ENCODE measurements around the gene OGFR.

Gene OGFR, protein sequence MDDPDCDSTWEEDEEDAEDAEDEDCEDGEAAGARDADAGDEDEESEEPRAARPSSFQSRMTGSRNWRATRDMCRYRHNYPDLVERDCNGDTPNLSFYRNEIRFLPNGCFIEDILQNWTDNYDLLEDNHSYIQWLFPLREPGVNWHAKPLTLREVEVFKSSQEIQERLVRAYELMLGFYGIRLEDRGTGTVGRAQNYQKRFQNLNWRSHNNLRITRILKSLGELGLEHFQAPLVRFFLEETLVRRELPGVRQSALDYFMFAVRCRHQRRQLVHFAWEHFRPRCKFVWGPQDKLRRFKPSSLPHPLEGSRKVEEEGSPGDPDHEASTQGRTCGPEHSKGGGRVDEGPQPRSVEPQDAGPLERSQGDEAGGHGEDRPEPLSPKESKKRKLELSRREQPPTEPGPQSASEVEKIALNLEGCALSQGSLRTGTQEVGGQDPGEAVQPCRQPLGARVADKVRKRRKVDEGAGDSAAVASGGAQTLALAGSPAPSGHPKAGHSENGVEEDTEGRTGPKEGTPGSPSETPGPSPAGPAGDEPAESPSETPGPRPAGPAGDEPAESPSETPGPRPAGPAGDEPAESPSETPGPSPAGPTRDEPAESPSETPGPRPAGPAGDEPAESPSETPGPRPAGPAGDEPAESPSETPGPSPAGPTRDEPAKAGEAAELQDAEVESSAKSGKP

GRCh38 chr20:62804627-62805154, at the start of gene OGFR:
Gene OGFR (plus strand): TSS chr20:62804835. CDS start chr20:62804860, 25 bp downstream.
- peak; percentile 73 to 80 for DNase-seq

DNA sequence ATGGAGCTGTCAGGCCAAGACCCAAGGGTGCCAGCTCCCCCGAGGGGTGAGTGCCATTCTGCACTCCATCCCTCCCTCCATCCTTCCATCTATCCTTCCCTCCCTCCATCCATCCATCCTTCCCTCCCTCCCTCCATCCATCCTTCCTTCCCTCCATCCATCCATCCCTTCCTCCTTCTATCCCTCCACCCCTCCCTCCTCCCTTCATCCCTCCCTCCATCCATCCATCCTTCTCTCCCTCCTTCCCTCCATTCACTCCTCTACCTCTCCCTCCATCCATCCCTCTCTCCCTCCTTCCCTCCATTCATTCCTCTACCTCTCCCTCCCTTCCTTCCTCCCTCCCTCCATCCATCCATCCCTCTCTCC, 49.7 kb upstream of the OGFR start:
- DNase-seq = no peak

DNA sequence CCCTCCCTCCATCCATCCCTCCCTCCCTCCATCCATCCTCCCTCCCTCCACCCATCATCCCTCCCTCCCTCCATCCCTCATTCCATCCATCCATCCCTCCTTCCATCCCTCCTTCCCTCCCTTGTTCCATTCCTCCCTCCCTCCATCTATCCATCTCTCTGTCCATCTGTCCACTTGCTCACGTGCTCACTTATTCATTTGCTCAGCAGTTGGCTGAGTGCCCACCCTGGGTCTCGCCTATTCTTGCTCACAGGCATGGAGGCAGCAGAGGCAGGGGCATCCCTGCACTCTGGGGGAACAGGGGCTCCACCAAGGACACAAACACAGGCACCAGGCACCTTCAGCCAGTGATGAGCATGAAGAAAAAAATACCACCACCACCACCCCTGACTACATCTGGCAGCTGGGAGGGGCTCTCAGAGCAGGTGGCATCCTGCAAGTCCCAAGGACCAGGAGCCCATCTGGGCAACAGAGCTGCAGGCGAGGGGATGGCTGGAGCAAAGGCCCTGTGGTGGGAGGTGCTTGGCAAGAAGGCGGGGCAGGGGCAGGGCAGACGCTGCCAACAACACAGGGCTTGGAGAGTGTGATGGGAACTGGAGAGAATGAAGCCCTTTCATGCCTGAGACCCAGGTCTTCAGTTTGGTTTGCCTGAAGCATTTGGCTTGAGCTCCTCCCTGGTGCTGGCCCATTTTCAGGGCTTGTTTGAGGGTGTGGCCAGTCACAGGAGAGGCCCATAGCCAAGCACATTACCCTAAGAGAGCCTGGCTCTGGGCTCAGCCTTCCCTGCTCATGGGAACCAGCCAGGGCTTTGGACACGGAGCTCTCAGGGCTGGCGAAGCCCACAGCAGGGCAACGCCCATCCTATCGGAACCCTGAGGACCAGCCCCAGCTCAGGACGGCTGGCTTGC, 48.6 kb upstream of the OGFR start:
- no peak for DNase-seq

DNA sequence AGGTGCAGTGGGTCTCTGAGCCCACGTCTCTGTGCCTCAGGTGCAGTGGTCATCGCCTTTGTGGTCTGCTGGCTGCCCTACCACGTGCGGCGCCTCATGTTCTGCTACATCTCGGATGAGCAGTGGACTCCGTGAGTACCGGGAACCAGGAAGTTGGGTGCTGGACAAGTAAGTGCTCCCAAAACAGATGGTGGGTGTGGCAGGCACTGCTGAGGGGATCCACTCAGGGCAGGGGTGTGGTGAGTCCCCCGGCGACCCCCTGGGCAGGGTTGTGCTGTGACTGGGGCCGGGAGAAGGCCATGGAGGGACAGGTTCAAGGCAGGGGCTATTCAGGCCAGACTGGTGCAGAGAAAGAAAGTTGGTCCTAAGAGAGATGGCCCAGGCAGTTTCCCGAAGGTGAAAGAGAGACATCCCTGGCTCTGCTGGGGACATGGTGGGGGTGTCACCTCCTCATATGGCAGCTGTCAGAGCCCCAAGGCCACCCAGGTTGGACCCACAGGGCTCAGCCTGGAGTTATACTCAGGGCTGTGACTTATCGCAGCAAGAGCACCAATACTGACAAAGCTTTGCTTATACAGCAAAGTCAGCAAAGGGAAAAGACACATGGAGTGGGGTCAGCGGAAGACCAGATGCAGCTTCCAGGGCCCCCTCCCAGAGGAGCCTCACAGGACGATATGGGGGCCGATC, 46.3 kb upstream of the OGFR start:
- DNase-seq = no peak

- no peak for DNase-seq
These were observed 44.6 kb upstream of the OGFR start for GRCh38 chr20:62759981-62760431.

GRCh38 chr20:62760471-62760855, 44.2 kb upstream of the OGFR start:
- DNase-seq = no peak

DNA sequence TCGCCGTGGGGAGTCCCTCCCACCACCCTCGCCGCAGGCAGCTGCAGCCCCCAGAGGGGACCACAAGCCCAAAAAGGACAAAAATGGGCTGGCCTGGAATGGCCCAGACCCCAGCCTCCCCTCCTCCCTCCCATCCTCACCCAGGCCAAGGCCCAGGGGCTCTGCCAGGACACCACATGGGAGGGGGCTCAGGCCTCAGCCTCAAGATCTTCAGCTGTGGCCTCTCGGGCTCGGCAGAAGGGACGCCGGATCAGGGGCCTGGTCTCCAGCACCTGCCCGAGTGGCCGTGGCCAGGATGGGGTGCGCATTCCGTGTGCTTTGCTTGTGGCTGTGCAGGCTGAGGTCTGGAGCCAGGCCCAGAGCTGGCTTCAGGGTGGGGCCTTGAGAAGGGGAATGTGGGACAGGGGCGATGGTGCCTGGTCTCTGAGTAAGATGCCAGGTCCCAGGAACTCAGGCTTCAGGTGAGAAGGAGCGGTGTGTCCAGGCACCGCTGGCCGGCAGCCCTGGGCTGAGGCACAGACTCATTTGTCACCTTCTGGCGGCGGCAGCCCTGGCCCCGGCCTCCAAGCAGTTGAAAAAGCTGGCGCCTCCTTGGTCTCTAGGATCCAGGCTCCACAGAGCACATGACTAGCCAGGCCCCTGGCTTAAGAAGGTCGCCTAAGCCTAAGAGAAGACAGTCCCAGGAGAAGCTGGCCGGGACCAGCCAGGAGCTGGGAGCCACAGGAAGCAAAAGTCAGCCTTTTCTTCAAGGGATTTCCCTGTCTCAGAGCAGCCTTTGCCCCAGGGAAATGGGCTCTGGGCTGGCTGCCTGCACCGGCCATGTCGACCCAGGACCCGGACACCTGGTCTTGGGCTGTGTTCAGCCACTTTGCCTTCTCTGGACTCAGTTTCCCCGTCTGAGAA, 43.5 kb upstream of the OGFR start:
- no peak for DNase-seq

- no peak for DNase-seq
These were observed 42.9 kb upstream of the OGFR start for GRCh38 chr20:62761759-62762131.

DNA sequence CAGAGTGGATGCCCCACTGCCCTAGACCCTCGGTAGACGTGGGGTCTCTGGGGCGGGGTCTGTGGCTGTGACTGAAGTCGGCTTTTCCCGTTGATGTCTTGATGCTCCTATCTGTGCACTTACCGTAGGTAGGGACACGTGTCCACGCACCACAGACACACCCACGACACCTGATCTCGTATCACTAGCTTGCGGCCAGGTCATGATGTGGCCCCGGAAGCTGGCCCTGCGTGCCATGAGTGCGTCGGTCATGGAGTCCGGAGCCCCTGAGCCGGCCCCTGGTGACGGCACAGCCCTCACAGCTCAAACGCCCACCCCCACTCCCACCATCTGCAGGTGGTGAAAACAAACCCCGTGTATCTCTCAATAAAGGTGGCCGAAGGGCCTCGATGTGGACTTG, 42.3 kb upstream of the OGFR start:
- no peak for DNase-seq

- DNase-seq = no peak
These were observed 41.8 kb upstream of the OGFR start for GRCh38 chr20:62762801-62763368.

DNA sequence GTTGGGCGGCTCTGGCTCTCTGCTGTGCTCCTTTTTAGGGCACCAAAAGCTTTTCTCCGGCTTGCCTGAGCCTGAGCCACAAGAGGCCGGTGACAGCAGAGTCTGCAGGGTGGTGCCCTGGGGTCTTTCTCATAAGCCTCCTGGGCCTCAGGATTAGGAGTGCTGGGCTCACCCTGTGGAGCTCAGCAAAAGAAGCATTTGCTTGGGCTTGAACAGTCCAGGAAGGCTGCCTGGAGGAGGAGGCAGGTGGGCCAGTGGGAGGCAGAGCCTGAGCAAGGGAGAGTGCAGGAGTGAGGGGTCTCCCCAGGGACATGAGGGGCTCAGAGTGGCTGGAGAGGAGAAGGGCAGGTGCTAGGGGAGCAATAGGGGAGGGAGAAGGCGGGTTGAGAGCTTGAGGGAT, 41.2 kb upstream of the OGFR start:
- DNase-seq = no peak

DNA sequence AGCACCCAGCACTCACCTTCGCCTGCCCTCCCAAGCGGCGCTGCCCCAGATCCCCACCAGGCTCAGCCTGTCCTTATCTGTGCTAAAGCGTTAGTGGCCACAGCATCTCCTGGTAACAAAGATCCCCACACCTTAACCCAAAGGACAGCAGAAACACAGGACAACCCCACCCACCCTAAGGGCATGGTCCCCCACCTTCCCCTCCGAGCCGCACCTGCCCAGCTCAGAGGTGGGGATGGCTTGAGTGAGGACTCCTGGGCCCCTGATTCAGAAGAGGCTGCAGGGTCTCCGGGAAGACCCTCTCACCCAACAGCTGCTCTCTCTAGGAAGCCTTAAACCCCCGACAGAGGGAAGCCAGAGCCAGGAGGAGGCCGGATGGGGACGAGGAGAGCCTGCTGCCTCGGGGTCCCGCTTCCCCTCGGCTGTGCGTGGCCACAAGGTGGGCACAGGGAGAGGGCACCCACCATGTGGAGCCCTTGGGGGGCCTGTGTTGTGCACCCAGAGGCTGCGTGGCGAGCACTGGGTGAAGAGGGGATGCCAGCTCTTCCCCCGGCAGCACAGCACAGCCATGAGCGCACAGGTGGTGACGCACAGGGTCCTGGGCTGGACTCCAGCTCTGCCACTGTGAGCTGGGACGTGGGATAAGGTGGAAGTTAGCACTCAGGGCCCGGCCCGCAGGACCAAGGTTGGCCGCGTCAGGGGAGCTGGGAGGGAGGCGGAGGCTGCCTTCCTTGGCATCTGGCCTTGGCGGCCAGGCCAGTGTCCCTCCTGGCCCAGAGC, 40.3 kb upstream of the OGFR start:
- DNase-seq = no peak

GRCh38 chr20:62765021-62765420, 39.6 kb upstream of the OGFR start:
- DNase-seq = no peak

DNA sequence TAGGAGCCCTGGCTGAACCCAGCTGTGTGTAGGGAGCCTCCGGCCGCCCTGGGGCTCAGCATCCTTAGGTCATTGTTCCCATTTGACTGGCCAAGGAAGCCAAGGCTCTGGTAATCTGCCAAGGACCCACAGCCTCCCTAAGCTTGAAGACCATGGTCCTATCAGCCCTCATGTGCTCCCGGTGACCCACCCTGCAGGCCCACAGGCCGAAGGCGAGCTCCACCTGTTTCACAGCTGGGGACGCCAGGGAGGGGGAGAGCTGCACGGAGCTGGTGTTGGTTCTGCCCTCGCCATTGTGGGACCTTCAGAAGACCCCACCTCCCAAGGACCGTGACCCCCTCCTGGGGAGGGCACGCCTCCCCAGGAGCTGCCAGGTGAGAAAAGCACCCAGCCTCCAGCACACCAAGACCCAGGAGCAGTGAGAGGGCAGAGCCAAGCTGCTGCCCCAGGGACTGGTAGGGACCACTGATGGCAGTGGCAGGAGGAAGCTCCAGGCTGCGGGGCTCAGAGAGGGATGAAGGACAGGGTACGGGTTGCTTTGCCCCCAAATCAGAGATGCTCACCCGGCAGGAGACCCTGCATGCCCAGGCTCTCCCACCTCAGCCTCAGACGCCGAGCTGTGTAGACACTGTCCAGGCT, 39.1 kb upstream of the OGFR start:
- no peak for DNase-seq

DNA sequence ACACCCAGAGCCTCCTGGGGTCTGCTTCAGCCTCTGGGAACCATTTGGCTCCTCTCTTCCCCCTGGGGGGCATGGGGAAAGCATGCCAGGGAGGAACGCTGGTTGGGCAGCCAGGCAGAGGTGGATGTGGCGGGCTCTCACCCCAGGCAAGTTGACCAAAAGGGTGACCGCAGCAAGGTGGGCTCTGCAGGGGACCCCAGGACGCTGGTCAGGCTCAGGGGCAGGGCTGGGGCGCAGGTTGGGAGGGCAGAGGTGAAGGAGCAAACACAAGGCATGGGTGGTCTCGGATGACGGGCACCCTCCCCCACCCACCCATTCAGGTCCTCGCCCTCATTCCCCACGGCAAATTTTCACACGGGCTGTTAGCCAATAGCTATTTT, 38.6 kb upstream of the OGFR start:
- DNase-seq = no peak

- DNase-seq = no peak
These were observed 37.9 kb upstream of the OGFR start for GRCh38 chr20:62766716-62767115.

DNA sequence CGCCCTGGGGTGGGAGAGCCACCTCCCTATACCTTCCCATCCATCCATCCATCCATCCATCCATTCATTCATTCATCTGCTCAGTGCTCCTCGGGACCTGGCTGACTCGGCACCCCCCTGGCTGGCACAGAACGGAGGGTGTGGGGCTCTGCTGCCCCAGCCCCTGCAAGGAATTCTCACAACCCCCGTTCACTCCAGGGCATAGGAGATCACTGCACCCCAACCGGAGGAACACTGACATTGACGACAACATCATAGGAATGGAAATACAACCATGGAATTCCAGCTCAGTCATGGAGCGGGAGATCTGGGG, 36.4 kb upstream of the OGFR start:
- DNase-seq = no peak

GRCh38 chr20:62768551-62769287, 35.9 kb upstream of the OGFR start:
- DNase-seq = no peak

DNA sequence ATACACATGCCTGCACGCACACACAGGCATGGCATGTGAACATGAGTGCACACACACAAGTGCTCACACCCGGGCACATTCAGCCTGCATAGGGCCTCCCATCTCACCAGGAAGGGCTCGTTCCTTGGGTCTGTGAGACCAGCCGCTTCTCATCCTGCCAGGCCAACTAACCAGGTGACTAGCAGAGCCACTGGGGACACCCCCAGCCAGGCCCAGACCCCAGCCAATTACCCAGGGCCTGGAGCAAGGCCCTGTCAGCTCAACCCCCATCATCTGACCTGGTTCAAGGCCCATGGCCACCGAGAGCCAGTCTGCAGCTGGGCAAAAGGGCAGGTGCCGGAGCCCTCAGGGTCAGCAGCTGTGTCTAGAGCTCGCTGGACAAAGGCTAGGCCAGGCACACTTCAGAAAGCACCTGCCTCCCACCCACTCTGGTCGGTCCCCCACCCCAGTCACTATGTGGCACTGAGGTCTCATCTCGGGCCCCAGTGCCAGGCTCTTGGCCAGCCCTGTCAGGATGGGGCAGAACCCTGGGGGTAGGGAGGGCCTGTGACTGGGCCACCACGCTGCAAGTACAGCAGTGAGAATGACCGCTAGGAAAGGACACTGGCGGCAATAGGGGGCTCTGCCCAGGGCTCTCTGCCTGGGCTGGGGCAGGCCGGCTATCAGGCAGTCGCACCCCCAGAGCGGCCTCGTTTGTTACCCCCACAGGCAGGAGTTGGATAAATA, 35.1 kb upstream of the OGFR start:
- no peak for DNase-seq

Measured in activated CD4-positive, alpha-beta T cell treated with anti-CD3 and anti-CD28 coated beads for 4 hours (primary cell).